Measurements from ENCODE around the gene RAB28. TPM values are rescaled to one million over a fixed set of nuclear protein-coding genes. Genes with fewer than 3 reads are reported as not detected.

The RAB28 gene
- total RNA-seq, 2 donors from 2014 or later: 11.1 to 13.5 TPM

DNA sequence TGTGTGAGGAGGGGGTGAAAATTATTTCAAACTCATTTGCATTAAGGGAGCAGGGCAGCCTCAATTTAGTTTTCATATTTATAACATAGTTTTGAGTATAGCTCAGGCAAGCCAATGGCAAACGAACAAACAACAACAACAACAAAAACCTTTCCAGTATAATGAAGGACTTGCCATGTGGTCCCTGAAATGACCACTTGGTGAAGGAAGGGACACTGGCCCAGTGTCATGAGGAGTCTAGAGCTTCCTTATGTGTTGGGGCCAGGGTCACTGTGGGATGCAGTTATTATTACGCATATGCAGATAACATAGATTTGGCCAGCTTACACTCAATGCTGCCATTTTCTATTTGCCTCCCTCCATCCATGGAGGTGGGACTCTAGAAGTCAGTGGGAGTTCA is 36.9 kb upstream of the RAB28 start:
- no peak for ATAC-seq
- H3K9me3 Mint-ChIP-seq: no peaks in the 10 kb centered on the region
- no peak overlapping the region for H3K27ac Mint-ChIP-seq
- H3K36me3 Mint-ChIP-seq: peaks cover 19 to 22% of the 10 kb centered on the region in 2 donors
- DNase-seq (ENCODE audit: low spot score in 2 of 2): no peak

DNA sequence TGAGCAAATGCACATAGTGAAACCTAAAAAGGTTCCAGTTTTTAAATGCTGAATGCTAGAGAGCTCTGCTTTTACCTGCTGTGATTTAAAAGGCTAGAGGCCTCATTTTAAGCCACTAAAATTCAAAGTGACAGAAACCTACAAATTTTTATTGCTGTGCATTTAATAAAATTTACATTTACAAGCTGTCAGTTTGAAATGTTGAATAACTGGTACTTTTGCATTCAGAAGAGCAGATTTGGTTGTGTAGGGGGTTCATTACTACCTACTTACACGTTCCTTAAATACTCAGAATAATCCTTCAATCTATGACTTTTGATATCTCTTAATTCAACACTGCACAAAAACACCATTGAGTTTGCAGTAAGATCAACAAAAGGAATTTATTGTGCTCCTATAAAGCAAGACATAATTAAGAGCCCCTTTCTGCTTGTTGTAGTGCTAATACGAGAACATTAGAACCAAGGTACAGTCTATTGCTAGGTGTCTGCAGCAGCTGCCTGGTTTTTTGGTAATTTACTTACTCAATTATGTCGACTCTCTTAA is 32.2 kb upstream of the RAB28 start:
- no peaks in the 10 kb centered on the region for H3K36me3 Mint-ChIP-seq

DNA sequence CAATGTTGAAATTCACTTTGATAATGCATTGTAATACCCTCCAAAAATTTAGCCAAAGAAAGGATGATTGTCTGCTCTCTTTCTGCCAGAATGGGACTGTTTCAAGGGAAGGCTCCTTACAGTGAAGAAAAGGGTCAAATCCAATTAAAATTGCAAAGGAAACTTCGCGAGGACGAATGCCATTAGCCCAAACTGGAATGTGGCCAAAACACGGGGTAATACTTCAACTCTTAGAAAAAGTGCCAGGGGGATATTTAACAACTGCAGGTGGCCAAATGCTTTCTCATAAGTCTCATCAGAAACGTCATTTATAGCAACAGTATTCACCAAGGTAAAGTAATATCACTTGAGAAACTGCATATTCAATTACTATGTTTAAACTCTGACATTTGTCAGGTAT is 31.1 kb upstream of the RAB28 start:
- Mint-ChIP-seq H3K27ac (no peak overlapping the region), H3K36me3 (no peaks in the 10 kb centered on the region), H3K9me3 (no peaks in the 10 kb centered on the region)
- DNase-seq (ENCODE audit: low spot score in 2 of 2): no peak
- ATAC-seq: no peak

More for the DNA sequence above, 32.2 kb upstream of the RAB28 start:
- DNase-seq (ENCODE audit: low spot score in 2 of 2): no peak
- ATAC-seq: no peak
- no peak overlapping the region for H3K27ac Mint-ChIP-seq
- H3K9me3 Mint-ChIP-seq: no peaks in the 10 kb centered on the region

DNA sequence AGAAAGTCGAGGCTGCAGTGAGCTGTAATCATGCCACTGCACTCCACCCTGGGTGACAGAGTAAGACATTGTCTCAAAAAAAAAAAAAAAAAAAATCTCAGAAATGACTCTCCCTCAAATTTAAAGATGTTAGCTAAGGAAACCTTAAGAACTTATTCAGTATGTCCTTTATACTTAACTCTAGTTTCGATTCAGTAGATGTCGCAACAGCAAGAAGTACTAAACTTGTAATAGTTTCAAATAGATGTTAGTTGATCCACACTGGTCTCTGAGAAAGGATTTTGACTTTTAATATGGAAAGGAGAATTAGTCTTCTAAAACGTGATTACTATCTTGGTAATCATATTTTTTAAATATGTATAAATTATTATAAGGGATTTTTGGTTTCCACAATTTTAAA is 30.6 kb upstream of the RAB28 start:
- Mint-ChIP-seq H3K27ac (no peak overlapping the region), H3K36me3 (no peaks in the 10 kb centered on the region), H3K9me3 (no peaks in the 10 kb centered on the region)
- no peak for ATAC-seq
- no peak for DNase-seq (ENCODE audit: low spot score in 2 of 2)

DNA sequence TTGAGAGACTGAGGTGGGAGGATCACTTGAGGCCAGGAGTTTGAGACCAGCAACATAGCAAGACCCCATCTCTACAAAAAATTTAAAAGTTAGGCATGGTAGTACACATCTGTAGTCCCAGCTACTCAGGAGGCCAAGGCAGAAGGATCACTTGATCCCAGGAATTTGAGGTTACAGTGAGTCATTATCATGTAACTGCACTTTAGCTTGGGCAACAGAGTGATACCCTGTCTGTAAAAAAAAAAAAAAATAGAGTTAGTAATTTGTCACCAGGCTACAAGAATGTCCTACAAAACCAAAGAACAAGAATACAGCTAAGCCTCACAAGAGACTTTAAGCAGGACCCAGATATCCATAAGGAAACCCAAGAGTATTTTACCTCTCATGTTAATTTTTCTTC is 27.0 kb upstream of the RAB28 start:
- no peaks in the 10 kb centered on the region for H3K9me3 Mint-ChIP-seq
- ATAC-seq (no peak), DNase-seq (ENCODE audit: low spot score in 2 of 2) (no peak)
- no peak overlapping the region for H3K27ac Mint-ChIP-seq
- peaks cover 0 to 7% of the 10 kb centered on the region in 2 donors for H3K36me3 Mint-ChIP-seq

DNA sequence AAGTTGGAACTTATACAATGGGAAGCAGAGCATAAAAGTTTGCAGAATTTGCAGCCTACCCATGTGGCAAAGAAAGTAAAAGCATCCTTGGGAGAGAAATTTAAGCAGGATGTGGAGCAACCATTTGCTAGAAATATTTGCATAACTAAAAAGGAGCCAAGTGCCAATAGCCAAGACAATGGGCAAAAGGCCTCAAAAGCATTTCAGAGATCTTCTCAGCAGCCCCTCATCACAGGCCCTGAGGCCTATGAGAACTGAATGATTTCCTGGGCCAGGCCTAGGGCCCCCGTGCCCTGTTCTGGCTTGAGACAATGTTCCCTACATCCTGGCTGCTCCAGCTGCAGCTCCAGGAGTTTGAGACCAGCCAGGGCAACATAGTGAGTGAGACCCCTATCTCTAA is 25.3 kb upstream of the RAB28 start:
- Mint-ChIP-seq H3K36me3 (peaks cover 0 to 7% of the 10 kb centered on the region in 2 donors), H3K27ac (no peak overlapping the region), H3K9me3 (no peaks in the 10 kb centered on the region)
- ATAC-seq (no peak), DNase-seq (ENCODE audit: low spot score in 2 of 2) (no peak)

DNA sequence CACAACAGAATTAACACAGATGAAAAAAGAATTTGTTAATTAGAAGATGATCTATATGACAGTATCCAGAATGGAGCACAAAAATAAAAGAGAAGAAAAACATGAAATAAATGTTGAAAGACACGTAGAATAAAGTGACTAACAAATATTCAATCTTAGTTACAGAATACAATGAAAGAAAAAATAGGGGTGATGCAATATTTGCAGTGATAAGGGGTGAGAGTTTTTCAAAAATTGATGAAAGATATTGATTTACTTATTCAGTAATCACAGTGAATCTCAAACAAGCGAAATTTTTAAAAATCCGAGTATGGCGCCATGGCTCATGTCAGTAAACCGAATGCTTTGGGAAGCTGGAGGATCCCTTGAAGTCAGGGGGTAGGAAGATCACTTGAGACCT is 20.2 kb upstream of the RAB28 start:
- H3K36me3 Mint-ChIP-seq: peaks cover 0 to 7% of the 10 kb centered on the region in 2 donors
- no peak overlapping the region for H3K27ac Mint-ChIP-seq
- DNase-seq (ENCODE audit: low spot score in 2 of 2): no peak
- no peaks in the 10 kb centered on the region for H3K9me3 Mint-ChIP-seq
- no peak for ATAC-seq

DNA sequence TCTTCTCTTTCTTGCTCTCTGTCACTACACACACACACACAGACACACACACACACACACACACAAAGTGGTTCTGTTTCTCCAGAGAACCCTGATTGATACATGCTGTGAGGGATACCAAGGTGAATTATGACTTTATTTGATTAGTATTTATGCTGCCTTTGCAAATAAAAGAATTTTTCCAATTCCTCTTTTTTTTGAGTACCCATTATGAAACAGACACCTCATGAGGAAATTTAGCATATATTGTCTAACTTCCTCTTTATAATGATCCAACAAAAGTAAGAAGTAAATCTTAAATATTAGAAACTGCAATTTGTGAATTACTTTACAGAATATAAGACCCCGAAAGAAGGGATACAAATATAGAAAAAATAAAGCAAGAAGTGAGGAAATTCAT is 14.3 kb upstream of the RAB28 start:
- DNase-seq (ENCODE audit: low spot score in 2 of 2) (no peak), ATAC-seq (no peak)
- no peaks in the 10 kb centered on the region for H3K36me3 Mint-ChIP-seq
- H3K27ac Mint-ChIP-seq: peak overlapping the region in 1 of 2 donors; percentile 14
- H3K9me3 Mint-ChIP-seq: no peaks in the 10 kb centered on the region

DNA sequence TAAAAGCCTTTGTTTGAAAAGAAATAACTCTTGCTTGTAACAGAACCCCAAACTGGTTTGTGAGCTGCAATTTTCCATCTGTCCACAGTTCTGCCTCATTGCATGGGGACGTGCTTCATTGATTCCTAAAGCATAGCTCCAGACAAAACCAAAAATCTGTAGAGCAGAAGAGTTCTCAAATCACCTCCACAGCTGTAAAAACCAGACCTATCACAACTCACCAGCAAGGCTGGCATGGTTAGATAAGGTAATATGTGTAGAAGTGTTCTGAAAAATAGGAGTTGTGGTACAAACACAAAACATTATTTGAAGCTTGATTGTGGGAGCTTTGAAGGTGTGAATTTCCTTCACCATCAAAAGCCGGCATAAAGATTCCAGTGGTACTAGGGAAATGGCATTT is 12.5 kb upstream of the RAB28 start:
- no peak for DNase-seq (ENCODE audit: low spot score in 2 of 2)
- Mint-ChIP-seq H3K36me3 (no peaks in the 10 kb centered on the region), H3K27ac (no peak overlapping the region), H3K9me3 (no peaks in the 10 kb centered on the region)
- ATAC-seq: no peak

DNA sequence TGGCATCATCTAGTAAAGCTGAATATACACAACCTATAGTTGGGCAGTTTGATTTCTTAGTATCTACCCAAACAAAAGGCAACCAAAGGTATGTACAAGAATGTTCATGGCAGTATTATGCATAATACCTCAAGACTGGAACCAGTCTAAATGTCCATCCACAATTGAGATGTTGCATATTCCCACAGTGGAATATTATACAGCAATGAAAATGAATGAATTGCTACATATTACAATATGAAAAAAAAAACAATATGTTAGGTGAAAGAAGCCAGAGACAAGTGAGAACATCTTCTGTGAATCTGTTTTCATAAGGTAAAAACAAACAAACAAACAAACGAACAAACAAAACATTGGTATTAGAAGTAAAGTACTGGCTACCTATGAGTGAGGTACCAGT is 11.6 kb upstream of the RAB28 start:
- Mint-ChIP-seq H3K36me3 (no peaks in the 10 kb centered on the region), H3K27ac (no peak overlapping the region), H3K9me3 (no peaks in the 10 kb centered on the region)
- no peak for ATAC-seq
- no peak for DNase-seq (ENCODE audit: low spot score in 2 of 2)

DNA sequence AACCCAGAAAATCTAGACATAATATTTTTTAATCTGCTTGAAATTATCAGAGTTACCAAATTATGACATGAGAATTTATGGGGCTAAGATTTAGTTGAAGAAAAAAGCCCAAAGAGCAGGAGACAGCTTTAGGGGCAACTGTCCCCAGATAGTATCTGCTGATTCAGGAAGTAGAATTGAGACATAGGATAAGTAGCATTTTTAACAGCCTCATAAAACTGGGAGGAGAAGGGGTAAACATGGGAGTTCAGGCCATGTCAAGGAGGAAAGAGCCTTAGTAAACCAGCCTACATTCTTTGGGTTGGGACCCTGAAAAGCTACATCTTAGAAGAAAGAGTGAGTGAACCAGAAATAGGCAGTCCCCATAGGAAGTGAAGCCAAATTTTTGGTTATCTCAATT is 9.7 kb upstream of the RAB28 start:
- H3K36me3 Mint-ChIP-seq: no peaks in the 10 kb centered on the region
- H3K9me3 Mint-ChIP-seq: no peaks in the 10 kb centered on the region
- H3K27ac Mint-ChIP-seq: no peak overlapping the region
- ATAC-seq: no peak
- no peak for DNase-seq (ENCODE audit: low spot score in 2 of 2)

DNA sequence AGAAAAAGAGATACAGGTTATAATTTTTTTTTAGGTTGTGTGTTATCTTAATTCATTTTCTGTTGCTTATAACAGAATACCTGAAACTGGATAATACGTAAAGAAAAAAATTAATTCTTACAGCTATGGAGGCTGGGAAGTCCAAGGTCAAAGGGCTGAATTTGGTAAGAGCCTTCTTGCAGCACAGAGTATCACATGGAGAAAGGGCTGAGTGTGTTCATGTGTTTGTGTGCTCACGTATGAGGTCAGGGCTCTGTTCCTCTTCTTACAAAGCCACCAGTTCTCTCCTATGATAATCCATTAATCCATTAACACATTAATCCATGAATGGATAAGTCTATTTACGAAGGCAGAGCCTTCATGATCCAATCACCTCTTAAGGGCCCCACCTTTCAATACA is 8.6 kb upstream of the RAB28 start:
- DNase-seq (ENCODE audit: low spot score in 2 of 2): no peak
- Mint-ChIP-seq H3K27ac (no peak overlapping the region), H3K36me3 (no peaks in the 10 kb centered on the region), H3K9me3 (no peaks in the 10 kb centered on the region)
- no peak for ATAC-seq

DNA sequence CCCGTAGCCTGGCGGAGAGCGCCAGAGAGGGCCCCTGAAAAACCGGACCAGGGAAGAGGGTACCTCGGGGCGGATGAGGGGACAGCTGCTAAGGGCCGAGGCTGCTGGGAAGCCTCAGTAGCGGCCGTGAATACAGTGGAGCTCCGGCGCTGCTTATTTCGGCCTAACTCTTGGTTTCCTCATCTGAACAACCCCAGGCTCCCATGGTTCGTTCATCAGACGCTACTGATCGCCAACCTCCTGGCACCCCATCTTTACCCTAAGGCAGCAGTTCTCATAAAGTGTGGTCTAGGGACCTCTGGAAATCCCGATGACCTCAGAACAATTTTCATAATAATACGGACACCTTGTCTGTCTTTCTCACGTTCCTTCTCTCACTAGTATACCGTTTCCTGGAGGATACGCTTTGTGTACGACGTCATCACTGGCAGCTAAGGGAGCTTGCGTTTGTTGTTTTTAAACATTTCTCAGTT is 645 bp upstream of the RAB28 start:
- DNase-seq (ENCODE audit: low spot score in 2 of 2) (no peak), ATAC-seq (peak; percentile 35 to 50)
- Mint-ChIP-seq H3K27ac (peak overlapping the region; percentile 96 to 100), H3K9me3 (no peaks in the 10 kb centered on the region), H3K36me3 (no peaks in the 10 kb centered on the region)

DNA sequence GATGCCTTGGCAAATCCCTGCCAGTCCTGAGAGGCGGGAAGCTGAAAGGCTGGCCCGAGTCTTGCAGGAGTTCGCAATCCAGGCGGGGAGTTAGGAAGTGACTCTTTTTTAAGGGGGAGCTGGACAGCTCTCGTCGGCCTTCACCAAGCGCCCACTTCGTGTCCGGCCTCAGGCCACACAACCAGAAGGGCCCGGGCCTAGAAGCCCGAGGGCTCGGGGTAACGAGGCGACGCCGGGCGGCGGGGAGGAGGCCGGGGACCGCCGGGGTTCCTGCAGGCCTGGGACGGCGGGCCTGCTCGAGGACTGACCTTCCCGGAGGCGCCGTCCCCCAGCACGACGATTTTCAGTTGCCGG is 395 bp downstream of the RAB28 start:
- peak overlapping the region; percentile 85 to 96 for H3K27ac Mint-ChIP-seq
- ATAC-seq (peak; percentile 12 to 22), DNase-seq (ENCODE audit: low spot score in 2 of 2) (no peak)
- H3K9me3 Mint-ChIP-seq: no peaks in the 10 kb centered on the region
- H3K36me3 Mint-ChIP-seq: no peaks in the 10 kb centered on the region

DNA sequence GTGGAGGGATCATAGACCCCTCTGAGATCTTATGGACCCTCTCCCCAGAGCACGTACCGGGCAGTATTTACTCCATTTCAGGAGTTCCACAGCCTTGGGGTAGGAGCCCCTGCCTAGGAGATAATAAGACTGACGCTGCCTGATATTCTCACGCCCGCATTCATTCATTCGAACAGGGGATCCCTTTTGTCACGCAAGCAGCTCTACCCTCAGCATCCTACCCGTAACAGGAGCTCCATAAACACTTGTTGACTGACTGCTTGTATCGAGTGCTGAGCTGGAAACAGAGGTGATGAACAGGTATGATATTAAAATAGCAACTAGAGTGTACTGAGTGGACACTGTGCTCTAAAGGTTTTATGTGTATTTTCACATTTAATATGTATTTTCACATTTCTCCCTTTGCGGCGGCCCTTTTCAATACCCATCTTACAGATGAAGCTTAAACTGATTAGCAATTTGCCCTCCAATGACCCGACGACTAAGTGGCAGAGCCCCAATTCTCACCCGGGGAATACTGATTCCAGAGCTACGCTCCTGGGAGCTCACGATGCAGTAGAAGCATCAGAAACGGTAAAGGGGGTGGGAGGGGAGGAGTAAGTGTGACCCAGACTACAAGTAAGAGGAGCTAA is 888 bp downstream of the RAB28 start:
- Mint-ChIP-seq H3K27ac (peak overlapping the region; percentile 85 to 96), H3K9me3 (no peaks in the 10 kb centered on the region), H3K36me3 (no peaks in the 10 kb centered on the region)
- DNase-seq (ENCODE audit: low spot score in 2 of 2) (no peak), ATAC-seq (no peak)

DNA sequence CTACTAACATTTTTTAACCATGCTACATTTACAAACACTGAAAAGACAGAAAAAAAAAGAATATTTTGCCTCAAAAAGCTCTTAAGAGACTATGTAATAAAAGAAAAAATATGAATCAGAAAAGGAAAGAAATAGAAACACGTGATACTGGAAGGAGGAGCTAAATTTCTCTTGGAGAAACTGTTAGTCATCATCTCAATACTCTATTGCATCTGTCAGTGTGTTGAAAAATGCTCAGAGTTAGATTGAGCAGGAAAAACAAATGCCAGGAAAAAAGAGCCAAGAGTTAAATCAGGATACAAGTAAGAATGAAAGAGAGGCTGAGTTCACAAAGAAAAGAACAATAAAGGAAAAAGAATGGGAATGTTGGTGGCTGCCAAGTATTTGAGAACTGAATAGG is 2.6 kb downstream of the RAB28 start:
- Mint-ChIP-seq H3K36me3 (no peaks in the 10 kb centered on the region), H3K27ac (peak overlapping the region in 1 of 2 donors; percentile 63), H3K9me3 (no peaks in the 10 kb centered on the region)
- ATAC-seq (no peak), DNase-seq (ENCODE audit: low spot score in 2 of 2) (no peak)

DNA sequence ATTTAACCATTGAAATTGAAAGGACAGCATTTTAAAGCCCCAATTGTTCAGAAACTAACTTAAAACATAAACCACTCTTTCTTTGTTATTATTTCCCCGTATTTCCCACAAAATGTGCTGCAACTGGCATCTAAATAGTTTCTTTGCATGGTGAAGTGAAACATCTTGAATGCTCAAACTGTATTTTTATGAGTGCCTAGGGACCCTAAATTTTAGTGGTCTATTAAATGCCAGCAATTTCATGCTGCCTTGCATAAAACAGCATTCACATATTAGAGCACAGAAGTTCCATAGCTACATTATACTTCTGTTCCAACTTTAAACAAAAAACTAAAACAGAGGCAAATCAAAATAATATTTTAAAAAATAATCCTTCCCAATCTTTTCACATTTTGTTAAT is 5.4 kb downstream of the RAB28 start:
- Mint-ChIP-seq H3K9me3 (no peaks in the 10 kb centered on the region), H3K27ac (no peak overlapping the region), H3K36me3 (no peaks in the 10 kb centered on the region)
- ATAC-seq (no peak), DNase-seq (ENCODE audit: low spot score in 2 of 2) (no peak)

DNA sequence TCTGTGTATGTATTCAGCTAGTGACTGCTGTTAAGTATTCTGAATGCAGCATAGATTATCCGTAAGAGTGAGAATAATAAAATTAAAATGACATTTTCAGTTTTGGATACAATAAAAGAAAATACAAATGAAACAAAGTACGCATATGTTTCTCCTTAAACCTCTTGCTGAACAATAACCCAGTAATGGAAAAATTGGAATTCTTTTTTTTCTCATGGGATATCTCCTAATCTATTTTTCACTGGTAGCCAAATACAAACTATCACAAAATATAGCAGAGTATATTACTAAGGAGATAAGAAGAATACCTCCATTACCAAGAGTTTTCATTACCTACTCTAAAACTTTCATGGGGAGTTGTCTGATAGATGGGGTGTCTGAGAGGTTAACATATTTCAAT is 6.0 kb downstream of the RAB28 start:
- Mint-ChIP-seq H3K27ac (no peak overlapping the region), H3K36me3 (no peaks in the 10 kb centered on the region), H3K9me3 (no peaks in the 10 kb centered on the region)
- ATAC-seq (no peak), DNase-seq (ENCODE audit: low spot score in 2 of 2) (no peak)
